ENCODE results near the gene CCDC187. TPM values are rescaled to one million over a fixed set of nuclear protein-coding genes. Genes with fewer than 3 reads are reported as not detected.

The CCDC187 gene
- total RNA-seq, 1 donor from 2014 or later, result 0.10 TPM

DNA sequence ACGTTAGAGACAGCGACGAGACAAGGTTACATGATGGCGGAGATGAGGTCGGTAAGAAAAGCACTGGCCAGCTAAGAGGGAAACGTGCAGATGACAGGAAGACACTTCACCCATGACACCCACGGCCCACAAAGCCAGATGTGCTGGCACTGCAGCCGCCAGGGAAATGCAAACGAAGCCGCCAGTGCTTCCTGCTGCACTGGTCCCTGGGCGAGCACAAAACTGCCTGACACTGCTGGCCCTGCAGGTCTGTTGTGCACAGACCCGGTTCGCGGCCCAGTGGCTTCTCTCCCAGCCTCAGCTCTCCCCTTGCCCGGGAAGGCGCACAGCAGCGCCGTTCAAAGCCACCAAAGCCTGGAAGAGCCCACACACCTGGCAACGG is 78.5 kb downstream of the CCDC187 start:
- no peak for DNase-seq

DNA sequence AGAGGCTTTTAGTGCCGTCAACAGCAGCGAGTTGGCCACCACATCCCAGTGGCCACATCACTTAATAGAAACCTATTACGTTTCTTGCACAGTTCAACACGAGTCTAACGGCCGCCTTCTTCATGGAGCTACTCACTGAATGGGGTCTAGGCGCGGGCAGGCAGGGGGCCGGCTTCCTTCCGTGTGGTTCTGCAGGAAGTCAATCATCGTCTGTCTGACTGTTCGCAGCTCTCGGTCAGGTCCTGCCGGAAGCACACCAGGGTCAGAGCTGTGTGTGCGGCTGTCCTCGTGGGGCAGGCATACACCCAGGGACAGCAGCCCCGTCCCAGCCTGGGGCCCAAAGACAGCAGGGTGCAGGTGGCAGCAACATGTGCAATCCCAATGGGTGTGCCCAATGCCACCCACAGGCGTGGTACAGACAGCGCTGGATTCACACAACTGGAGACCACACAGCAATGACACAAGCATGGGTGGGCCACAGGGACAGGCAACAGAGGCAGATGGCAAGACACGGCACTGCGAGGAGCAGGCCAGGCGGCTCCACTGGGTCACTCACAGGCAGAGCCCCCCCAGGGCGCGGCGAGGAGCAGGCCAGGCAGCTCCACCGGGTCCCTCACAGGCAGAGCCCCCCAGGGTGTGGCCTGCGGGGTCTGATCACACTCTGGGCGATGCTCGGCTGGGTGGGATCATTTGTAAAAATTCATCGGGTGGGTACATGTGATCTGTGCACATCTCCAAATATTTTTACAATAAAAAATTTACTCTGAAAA is 79.8 kb downstream of the CCDC187 start:
- no peak for DNase-seq

DNA sequence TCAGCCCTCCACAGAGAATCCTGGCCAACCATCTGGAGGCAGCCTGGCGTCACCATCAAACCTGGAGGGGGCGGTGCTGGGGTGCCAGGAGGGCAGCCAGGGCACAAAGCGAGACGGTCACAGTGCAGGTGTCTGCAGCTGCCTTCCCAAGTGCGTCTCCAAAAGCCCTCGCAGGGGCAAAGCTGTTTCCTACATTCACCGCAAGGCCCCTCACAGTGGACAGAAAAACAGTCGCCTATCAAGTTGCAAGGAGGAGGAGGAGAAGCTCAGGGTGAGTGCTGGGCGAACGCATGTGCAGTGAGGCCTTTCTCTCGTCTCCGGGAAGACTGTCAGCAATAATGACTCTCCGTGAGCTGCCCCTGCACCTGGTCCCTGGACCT is 81.0 kb downstream of the CCDC187 start:
- DNase-seq, result no peak

DNA sequence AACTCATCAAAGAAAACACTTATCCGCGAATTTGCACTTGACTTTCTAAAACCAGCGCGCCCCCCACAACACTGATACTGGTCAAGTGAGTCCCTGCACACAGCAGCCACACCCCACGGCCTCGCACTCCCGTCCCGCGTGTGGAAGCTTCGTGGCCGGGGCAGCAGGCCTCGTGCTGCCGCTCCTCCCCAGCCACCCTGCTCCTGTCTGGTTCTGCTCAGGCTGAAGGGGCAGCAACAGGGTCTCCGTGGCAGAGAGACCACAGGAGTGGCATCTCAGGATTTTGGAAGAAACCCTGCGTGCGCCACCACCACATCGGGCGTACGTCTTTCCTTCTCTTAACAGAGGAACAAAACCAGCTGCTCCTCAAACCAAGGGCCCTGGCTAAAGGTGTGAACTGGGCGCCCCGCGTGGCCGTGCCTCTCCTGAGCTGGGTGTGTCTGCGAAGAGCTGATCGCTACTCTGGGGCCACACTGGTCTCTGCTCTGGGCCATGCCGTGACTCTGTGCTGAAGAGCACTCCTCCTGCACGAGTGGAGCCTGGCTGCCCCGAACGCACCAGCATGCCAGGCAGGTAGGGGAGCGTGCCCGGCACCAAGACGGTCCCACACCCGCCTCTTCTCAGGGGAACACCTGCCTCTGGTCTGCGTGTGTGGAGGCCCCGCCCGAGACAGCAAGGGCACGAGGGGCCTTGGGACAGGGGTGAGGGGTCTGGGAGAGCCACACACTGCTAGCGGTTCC is 81.6 kb downstream of the CCDC187 start:
- no peak for DNase-seq

DNA sequence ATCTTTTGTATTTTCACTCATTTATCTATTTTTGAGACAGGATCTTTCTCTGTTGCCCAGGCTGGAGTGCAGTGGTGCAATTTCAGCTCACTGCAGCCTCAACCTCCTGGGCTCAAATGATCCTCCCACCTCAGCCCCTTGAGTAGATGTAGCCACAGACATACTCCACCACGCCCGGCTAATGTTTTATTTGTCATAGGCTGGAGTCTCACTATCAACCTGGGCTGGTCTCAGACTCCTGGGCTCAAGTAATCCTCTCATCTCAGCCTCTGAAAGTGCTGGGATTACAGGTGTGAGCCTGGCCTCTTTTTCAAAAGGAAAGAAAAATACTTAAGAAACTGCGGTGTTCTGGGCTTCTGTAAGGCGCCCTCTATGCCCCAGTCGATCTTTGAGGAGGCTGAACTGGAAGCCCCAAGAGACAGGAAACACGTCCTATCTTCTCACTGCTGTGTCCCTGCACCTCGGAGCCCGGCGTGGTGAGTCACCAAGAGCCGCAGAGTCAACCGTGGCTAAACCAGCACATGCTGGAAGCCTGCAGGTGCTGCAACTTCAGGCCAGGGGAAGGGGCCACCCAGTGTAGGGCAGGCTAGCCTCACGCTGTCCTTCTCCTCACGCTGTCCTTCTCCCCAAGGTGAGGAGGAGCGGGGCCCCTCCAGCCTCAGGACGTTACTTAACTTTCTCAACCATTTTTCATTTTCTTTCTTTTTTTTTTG is 83.7 kb downstream of the CCDC187 start:
- DNase-seq, result no peak

DNA sequence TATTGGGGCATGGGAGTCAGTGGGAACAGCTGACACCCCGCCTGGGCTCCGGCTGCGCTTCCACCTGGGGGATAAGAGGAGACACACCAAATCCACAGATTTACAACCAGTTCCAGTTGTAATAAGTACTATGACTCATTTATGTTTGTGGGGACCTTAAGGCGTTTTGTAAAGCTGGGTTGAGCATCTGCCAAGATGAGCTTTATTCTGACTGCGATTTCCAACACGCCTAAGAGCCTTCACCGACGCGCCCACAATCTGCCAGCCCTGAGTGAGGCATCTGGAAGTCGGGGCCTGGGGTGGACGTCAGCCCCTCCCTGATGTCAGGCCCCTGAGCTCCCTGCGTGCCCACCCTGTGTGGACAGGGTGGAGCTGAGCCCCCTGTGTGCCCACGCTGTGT is 84.6 kb downstream of the CCDC187 start:
- DNase-seq, result peak; percentile 12

DNA sequence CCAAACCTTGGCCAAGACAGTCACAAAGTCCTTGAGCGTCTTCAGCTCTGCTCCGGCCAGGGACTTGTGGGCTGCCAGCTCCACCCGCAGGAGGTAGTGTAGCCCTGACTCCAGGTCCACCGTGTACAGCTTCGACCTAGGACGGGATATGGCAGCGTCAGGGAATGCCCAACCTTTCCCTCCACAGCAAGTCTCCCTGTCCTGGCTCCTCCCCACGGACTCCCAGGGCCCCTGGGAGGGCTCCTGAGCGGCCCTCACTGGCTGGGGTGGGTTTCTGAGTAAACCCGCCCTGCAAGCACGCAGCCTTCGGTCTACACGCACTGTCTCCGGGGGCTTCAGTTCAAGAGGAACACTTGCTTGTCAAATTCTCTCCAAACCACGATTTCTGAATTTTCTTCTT is 85.2 kb downstream of the CCDC187 start:
- DNase-seq, result no peak

DNA sequence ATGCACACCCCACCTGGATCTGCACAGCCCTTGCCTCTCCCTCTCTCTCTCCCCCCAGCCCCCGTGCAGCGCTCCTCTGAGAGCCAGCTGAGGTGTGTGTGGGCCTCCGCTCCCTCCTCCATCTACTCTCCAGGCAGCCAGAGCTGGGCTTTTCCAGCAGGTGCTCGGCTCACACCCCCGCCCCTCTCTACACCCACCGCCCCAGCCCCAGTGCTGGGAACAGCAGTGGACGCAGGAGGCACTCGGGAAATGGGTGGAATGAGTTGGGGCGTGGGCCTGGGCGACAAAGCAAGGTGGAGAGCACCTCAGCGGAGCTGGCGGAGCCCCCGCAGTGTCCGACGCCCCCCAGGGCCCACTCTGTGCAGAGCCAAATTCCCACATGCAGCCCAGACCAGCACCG is 85.6 kb downstream of the CCDC187 start:
- DNase-seq, result no peak

DNA sequence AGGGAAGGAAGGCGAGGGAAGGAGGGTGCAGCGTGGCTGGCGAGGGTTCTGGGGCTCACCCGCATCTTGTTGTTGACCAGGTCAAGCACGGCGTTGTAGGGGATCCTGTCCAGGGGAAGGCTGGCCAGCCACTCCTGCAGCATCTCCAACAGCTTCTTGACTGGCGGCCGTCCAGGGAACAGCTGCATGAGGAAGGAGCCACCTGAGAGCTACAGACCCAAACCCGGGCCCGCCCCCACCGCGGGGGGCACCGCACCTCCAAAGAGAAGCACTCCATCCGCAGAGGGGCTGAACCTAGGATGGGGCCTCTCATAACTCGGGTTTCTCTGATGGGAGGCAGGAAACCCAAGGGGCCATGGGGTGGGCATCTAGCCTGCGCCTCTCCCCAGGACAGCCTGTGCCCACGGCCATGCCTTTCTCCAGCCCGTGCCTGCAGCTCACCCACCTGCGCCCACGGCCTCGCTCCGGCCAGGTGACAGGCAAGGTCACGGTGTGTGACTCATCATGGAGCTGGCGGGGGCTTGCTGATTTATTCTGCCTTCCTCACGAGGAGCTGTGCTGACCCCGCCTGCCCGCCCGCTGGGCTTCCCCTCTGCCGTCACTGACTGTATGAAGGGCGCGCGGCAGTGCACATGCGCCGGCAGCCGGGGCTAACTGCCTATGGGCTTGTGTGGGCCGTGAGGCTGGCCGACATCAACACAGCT is 87.2 kb downstream of the CCDC187 start:
- DNase-seq, result no peak

DNA sequence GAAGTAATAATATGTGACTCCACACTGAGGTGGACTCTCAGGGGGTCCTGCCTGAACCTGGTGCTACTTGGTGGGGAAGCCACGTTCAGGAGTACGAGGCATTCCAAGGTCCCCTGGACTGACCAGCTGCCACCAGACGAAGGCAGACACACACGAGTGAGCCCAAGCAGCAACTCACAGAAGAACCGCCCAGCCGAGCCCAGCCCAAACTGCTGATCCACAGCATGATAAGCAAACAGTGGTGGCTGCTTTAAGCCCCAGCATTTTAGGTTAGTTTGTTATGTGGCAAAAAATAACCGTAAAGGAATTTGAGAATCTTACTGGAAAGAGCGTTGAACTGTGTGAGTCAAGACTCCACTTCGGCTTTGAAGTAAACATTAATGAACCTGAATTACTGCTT is 90.2 kb downstream of the CCDC187 start:
- no peak for DNase-seq

DNA sequence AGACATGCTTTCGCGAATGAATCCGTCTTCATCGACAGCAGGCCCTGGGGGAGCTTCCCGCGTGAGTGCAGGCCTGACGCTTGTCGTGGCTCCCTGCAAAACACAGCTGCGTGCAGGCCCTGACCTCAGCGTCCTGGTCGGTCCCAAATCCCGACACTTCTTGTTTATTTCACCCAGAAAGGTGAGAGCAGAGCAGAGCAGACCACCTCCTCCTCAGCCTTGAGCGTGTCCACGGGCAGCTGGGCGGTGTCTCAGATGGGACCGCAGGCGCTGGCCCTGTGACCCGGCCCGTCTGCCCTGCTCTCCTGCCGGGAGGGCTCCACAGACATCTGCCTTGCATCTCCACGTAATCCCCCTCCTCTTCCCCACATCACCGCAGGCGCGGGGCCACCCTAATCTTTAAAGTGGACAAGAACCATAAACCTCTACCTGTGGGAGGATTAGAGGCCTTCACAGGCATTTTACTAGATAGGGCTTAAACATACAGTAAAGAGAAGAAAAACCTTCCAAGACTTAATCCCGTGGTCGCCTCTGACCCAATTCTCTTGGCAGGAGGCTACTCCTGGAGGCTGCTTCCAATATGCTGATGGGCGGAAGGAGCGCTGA is 91.4 kb downstream of the CCDC187 start:
- no peak for DNase-seq

DNA sequence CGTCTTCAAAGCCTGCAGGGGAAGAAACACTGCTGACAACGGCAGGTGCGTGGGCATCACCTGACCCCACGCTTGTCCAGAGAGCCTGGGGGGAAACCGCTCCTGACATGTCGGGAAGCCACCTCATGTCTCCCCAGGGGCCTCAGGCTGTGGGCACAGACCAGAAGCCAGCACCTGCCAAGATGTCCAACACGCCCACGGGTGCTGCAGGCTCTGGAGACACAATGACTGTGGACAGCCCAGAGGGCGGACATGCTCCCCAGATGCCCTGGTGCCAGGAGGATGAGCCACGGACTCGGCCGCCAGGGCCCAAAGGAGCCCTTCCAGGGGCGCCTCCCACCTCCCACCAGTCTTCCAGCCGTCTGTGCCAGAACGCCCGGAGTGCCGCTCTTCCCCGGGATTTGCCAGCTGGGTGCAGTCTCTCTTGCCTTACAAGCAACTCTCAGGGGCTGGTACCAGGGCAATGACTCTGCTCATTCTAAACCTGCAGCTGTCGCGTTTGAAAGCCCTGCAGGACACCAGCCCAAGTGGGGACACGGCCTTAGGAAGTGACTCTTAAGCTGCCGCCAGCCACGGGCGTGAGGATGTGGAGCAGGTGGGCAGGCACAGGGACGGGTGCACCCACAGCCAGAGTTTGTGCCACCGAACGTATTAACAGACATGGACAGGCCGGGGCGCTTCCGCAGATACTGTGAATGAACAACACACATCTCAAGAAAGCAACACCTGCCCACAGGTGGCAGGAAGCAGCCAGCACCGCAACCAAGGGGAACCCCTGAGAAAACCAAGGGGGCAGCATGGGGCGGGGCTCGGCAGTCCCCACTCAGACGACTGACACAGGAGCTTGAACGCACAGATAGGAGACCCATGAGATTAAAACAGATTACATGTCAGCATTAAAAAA is 92.2 kb downstream of the CCDC187 start:
- DNase-seq, result no peak

DNA sequence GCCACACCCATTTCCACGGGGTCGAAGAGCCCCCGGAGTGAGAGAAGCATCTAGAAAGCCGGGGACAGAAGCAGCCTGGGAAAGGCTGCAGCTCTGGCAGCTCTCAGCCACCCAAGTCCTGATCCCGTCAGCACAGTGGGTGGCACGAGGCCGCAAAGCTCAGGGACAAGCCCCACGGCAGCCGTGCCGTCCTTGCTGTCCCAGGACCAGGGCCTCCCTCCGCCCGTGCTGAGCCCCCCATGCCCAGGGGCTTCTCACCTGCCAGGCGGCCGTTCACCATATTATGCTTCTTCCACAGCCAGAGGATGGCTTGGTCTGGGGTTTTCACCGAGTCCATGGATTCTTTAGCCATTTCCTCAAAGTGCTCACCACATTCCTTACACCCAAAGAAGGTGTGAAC is 92.9 kb downstream of the CCDC187 start:
- DNase-seq, result no peak

DNA sequence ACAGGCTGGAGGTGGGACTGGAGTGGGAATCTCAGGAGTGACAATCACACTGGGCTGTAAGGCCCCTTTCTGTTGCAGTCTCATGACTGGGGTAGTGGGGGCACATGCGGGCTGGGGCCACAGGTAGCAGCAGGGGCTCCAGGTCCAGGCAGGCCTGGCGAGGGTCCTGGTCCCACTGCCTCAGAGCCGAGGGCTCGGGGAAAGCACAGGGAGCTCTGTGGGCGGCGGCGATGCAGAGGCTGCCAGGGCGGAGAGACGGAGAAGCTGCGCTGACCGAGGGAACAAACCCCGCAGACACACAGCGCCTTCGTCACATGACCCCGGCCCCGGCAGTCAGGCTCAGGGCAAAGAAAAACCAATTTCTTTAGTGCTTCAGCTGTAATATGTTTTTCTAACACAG is 93.6 kb downstream of the CCDC187 start:
- DNase-seq, result no peak

DNA sequence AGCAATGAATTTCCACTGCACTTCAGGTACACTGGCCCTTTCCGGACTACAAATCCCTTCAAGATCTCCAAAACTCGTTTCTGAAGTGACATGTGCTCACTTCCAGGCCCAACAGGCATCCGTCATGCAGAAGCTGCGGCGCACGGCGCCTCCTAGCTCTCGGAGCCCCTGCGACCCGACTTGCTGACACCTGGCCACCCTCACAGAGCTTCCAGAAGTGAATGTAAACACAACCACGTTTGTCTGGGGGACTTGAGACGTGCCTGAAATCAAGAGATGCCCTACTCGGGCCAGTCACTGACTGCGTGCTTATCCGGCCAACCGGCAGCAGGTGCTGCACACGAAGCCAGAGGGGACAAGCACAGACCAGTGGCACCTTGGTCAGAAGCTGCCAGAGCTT is 94.1 kb downstream of the CCDC187 start:
- no peak for DNase-seq

DNA sequence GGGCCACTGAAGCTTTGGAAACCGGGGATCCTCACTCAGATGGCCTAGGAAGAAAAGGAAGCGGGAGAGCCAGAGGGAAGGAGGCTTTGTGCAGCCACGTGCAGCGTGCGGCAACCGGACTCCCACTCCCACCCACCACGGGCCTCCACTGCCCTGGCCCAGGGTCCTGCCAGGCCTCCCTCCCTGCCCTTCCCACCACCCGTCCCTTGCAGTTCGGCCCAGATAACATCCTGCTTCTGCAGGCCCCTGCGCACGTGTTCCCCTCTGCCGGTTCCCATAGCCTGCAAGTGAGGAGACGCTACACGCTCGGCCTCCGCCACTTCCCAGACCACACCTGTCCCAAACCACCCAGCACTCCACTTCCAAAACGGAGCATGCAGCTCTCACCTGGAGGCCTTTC is 94.7 kb downstream of the CCDC187 start:
- DNase-seq, result no peak

DNA sequence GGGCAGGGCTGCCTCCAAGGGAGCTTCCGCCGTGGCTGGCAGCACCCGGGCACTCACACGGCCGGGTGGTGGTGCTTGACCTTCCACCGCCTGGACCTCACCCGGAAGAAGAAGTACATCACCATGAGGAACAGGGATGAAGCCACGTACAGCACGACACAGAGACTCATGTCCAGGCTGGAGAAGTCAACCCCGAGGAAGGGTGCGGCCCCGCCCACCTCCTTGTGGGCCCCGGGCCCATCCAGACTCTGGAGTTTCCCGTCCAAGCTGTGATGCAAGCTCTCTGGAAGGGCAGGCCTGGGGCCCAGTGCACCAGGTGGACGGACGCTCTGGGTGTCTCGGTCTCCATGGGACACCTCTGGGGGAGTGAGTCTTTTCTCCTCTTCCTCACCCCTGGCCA is 95.2 kb downstream of the CCDC187 start:
- no peak for DNase-seq

DNA sequence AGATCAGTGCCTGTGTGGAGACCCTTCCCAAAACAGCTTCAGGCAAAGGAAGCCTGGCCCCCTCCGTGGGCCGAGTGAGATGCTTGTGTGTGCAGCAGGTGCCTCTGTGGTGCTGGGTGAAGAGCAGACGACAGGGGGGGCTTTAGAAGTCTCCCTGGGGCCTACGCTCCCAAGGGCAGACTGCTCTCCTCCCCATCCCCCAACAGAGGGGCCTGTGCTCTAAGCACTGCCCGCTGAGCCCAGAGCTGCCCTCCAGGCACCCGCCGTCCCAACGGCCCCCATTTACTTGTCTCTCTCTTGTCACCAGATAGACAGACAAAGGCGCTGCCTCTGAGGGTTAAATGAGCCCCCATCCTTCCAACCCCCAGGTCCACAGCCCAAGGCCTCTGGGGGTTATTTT is 96.3 kb downstream of the CCDC187 start:
- DNase-seq, result no peak

DNA sequence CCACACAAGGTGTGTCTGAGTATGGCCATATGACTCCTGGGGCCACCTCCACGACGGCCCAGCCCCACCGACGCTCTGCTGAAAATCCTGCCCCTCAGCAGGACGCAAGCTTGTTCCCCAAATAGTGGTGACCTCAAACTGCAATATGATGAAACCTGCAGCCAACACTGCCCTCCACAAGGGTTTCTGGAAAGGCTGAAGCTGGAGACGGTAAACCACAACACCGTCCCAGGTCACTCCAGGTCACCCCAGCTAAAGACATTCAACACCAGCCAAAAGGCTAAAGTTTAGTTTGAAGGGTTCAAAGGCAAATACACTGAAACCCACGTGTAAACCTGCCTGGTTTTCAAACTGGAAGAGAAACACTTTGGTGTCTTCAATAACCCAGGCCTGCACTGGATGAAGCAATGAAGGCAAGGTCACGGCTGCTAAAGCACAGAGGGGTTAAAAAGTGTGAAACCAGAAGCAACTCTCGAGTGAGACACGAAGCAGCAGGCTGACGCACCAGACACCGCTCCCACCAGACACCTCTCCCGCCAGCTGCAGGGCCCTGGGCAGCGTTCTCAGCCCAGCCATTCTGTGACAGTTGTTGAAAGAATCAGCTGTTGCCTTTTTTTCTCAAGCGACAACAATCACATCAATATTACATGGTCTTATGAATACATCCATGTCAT is 97.2 kb downstream of the CCDC187 start:
- DNase-seq, result no peak

DNA sequence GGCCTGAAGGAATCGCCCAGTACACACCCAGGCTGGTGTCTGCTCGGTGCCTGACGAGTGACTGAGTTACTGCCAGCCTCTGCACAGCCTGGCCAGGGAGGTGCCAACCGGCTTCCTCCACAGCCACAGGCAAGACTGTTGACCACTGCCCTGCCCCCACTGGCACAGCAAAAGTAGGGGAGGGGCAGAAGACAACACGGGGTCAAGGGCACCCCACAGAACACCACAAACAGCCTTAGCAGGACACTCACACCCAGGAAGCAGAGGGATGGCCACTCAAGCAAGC is 98.2 kb downstream of the CCDC187 start:
- DNase-seq, result no peak

All from skin of body (tissue), 2 donors.